GM21526 (cell line): ENCODE measurements around the gene DCDC2C.
A peak's percentile ranks its signal among the peaks of the same experiment; 100 is the strongest.

Experiments used
- ATAC-seq: cut with Tn5 transposase; IDR thresholded peaks from one replicate; pipeline ENCODE4 v1.9.1; 2021; ENCODE audit warnings: moderate library complexity; ENCODE audit not compliant: unreplicated experiment, low FRiP score

Gene DCDC2C

DNA sequence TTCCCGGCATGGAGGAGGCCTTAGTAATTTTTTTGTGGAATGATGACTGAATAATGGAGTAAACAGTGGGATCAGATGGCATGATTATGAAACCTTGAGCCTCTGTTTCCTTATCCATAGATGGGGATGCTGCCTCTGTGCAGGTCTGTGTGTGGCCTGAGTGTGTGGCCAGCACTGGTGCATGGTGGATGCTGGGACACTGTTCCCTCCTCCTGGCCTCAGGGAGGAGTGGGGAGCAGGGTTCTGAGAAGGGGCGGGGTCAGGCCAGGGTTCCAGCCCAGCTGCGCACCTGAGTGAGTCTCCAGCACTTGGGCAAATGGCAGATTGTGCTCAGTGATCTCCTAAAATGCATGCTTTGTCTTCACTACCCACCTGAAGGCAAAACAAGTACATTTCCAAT is 66.4 kb downstream of the DCDC2C start:
- no peak for ATAC-seq

DNA sequence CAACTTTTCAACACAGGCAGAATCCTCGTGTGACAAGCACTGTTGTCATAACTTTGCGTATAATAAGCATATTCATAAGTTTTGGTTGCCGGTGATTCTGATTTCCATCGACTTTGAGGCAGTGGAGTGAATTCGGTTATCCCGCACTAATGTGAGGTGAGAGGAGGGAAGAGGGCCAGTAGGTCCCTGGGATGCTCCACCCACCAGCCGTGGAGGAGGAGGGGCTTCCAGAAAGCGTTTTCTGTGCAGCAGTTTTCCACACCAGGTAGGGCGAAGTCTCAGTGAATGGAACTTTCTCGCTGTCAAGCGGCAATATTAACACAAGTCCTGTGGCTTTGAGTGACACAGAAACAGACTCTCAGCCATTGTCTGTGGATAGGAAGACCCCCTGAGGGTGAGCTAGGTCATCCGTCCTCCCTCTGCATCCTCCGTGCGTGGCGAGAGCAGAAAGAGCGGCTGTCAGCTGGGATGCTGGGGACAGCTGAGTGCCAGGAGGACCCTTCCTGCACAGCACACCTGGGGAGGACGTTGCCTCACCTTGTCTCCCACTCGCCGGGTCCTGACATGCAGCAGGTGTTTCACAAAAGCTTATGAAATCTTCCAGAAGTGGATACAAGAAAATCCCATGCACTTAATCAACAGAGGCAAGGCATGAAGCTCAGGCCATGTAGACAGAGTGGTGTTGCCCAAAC is 67.5 kb downstream of the DCDC2C start:
- no peak for ATAC-seq

DNA sequence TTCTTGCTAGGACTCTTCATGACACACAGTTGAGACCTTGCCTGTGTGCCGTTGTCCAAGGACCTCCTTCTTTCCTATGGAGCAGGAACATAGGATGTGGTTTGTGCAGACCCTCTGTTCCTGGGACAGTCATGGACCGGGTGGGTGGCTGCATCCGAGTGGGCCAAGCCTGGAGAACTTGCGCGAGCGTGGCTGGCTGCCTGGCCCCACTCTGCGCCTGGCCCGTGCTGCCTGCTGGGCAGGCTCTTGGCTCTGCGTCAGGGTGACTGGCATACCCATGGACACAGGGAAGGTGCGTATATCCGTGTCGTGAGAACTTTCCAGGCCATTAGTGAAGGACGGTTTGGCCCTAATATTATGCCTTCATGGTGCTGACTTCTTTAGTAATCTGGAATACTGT is 68.2 kb downstream of the DCDC2C start:
- ATAC-seq: no peak

- no peak for ATAC-seq
Measured at GRCh38 chr2:3774336-3774735, 71.0 kb downstream of the DCDC2C start.

- ATAC-seq: no peak
Measured at GRCh38 chr2:3776311-3776710, 72.9 kb downstream of the DCDC2C start.

- no peak for ATAC-seq
Measured at GRCh38 chr2:3777966-3778365, 74.6 kb downstream of the DCDC2C start.

- no peak for ATAC-seq
Measured at GRCh38 chr2:3778851-3779495, 75.6 kb downstream of the DCDC2C start.

- no peak for ATAC-seq
Measured at GRCh38 chr2:3779496-3780049, 76.2 kb downstream of the DCDC2C start.

DNA sequence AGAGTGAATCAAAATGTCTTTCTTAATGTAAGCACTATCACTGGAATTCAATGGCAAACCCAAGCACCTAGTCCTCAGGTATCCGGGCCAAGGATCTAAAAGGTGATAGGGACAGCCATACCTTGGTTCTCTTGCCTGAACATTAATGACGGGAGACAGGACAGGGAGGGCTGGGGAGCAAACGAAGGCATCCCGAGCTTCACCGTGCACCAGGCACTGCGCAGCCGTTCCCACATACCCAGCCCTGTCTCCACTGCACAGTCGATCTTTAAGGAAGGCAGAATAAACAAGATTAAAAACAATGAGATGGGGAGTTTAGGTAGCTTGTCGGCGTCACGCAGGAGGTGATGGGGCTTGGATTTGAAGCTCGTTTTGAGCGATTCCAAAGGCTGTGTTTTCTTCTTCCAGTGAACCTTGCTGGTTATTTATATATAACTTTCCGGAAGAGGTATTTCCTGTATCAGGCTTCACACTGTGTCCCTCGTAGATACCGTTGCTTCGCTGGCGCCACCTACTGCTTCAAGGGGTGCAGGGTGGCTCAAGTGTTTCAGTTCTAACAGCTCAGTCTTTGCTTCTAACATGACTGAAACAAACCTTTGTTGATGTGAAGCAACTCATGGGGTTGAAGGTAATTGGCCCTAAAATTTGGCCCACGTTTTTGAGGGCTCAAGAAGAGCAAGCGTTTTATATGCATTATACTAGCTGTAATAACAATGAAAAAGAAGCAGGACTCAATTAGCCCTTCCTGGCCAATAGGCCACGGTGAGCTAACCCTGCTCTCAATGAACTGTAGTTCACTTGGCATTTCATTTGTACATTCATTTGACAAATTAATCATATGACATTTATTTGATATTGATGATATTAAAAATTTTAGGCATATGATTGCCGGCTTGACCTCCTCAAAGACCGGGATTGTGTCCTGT is 77.4 kb downstream of the DCDC2C start:
- peak; percentile 100 for ATAC-seq

DNA sequence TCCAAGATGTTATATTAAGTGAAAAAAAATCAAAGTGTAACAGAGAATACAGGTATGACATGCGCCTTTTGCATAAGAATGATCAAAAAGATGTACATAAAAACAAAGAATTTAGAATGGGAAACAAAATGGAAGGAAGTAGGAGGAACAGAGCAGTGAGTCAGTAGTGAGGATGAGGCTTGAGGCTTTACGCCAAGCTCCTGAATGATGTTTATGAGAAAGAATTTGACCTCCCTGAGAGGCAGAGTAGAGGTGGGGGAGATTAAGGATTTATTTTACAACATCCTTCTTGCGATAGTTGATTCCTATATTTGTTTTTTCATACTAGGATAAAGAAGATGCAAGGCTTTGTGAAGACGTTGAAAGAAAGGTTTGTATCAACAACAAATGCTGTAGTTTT is 81.4 kb downstream of the DCDC2C start:
- no peak for ATAC-seq

DNA sequence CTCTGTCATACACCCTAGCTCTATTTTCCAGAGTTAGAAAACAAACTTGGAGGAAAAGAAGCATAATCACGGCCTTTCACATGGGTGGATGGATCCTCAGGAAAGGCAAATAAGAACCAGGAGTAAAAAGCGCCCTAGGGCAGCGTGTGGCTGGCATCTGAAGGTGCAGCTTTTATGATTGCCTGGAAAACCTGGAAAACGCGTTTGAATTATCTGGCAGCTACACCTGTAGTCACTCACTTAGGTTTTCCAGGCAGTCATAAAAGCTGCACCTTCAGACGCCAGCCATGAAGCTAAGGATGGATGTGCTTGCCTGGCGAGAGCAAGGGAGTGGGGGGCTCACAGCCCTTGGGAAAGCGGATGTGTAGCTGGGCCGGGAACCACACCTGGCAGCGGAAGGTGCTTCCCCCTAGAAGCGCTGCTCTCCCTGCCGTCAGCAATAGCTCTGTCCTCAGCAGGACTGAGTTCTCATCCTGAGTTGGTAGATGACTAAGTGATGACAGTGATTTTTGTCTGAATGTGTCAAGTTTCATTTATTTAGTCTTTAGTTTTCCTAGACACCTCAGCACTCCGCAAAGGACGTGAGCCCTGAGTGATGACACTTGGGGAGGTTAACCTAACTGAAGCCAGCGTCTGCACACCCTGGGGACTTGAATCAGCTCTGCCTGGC is 82.0 kb downstream of the DCDC2C start:
- ATAC-seq: no peak

GRCh38 chr2:3785890-3786273 is 82.5 kb downstream of the DCDC2C start:
- ATAC-seq: no peak

GRCh38 chr2:3787768-3788167 is 84.4 kb downstream of the DCDC2C start:
- no peak for ATAC-seq

DNA sequence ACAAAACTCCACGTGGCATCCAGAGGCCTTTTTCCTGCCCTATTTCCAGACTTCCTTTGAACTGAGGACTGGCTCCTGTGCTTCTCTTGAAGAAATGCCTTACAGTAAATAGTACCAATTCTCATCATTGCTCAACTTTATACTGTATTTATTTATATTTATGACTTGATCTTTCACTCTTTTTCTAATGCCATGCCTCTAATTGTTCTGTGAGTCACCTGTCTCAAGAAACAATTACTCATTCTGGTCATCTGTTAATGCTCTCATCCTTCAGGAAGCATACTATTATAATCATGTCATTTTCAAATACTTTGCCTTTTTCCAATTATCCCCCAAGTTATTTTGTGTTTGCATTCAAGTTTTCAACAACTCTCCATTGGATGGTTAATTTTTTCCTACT is 85.9 kb downstream of the DCDC2C start:
- ATAC-seq: no peak

DNA sequence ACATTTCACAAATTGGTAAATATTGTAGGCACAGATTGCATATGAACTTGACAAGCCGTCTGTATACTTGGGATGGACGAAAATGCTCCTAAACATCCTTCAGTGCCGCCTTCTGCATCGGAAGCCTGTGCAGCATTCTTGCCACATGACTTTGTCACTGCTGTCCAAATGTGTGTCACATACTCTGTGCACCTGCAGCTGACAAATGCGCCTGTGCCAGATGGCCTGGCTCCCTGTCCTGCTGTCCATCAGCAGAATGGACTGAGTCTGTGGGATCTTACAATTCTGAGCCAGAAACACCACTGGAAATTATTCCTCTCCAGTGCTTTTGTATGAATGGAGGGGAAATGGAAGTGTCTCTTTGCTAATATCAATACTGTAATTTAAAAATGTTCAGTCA is 89.9 kb downstream of the DCDC2C start:
- no peak for ATAC-seq

DNA sequence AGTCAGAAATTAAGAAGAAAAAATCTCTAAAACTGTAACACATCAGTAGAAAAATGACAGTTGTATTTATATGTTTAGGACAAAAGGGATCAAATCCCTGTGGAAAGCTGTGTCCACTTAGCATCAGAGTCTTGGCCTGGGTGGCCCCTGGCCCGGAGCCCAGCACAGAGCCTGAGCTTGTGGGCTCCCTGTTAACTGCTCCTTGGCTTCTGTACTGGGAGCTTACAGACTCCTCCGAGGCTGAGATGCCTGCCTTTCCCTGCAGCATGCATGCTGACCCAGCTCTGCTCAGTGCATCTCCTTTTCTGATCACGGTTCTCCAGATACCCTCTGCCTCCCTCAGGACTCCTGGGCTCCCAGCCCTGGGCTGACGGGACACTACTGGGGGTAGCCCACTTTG is 98.1 kb downstream of the DCDC2C start:
- ATAC-seq: no peak

DNA sequence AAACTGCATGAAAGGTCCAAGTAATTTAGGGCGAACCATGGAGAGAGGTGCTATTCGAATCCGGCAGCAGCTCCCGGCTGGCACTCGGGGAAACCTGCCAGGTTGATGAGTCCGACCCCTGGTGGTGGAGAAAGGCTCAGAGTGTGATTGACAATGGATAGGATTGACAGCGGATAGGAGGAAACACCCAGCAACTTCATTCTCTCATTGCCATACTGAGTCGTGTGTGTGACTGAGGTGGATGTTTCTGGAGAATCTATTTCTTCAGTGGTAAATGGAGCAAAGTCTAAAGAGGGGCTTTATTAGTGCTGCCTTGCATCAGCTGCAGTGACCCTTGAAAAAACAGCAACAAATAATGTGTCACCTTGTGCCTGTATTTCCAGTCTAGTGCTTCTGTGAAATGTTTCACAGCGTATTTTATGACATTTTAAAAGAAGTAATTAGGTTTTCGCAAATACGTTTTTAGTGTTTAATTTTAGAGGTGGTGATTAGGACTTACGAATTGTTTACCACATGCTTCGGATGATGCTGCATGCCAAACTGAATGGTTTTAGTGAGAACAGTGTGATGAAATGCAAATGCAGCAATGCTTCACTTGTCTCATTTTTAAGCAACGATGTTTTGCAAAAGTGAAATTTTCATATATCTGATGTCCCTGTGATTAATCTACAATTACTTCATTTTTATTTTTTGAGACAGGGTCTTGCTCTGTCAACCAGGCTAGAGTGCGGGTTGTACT is 102.0 kb downstream of the DCDC2C start:
- no peak for ATAC-seq

DNA sequence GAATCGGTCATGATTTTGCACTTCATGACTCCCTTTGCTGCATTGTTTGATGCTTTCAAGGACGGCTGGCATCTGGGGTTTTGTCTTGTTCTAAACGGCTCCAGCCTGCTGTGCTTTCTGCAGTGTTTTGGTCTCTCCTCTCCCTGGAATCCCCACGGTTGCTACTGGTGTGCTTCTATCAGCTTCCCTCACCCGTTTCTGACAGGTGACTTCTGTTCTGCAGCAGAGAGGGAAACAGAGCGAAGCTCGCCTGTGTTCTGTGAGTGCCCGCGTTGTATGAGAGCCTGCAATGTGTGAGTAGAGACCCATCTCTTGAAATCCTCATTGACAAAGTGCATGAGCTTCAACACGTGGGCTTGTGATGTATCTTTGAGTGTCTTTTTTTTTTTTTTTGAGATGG is 102.8 kb downstream of the DCDC2C start:
- ATAC-seq: no peak

GRCh38 chr2:3806730-3807129 is 103.4 kb downstream of the DCDC2C start:
- ATAC-seq: no peak

DNA sequence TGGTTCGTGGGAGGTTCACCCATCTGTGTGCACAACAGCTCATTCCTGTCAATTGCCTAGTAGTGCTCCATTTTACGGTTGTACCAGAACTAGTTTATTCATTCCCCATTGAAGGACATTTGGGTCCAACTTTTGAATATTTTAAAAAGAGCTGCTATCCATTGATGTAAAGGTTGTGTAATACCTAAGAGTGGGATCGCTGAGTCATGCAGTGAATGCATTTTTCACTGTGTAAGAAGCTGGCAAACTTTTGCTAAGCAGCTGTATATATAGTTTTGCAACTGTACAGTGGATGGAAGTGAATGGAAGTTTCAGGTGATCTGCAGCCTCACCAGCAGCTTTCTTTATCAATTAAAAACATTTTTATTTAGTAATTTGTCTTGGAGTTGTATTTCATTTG is 104.5 kb downstream of the DCDC2C start:
- ATAC-seq: no peak
